Liver (tissue), 9 donors: ENCODE results near the gene MLXIP. TPM values are rescaled to one million over a fixed set of nuclear protein-coding genes. Genes with fewer than 3 reads are reported as not detected.

Experiments
- DNase-seq: peaks from one replicate; pipeline ENCODE4 v3.0.0-alpha.2; 2017; ENCODE audit warnings: low spot score
- H3K27ac ChIP-seq, 2 donors: one replicate each; pipeline ENCODE4 v1.7.0; 2013; ENCODE audit warnings: inconsistent platforms in 2 of 2, low read length in 2 of 2, control low read depth in 1 of 2, low read depth in 1 of 2, mild to moderate bottlenecking in 1 of 2
- H3K27me3 ChIP-seq, 4 donors: one replicate each; pipeline versions ENCODE4 v1.6.1 to v1.7.0; 2013; ENCODE audit warnings: low read length in 3 of 4, inconsistent platforms in 1 of 4, mild to moderate bottlenecking in 1 of 4, moderate library complexity in 1 of 4; ENCODE audit not compliant: control insufficient read depth in 4 of 4, insufficient read depth in 4 of 4
- H3K36me3 ChIP-seq, 4 donors: one replicate each; pipeline versions ENCODE4 v1.6.1 to v1.7.0; 2013; ENCODE audit warnings: low read length in 3 of 4, mild to moderate bottlenecking in 3 of 4, low read depth in 1 of 4, moderate library complexity in 1 of 4; ENCODE audit not compliant: control insufficient read depth in 4 of 4, insufficient read depth in 3 of 4
- H3K4me1 ChIP-seq, 4 donors: one replicate each; pipeline versions ENCODE4 v1.6.1 to v1.7.0; 2013; ENCODE audit warnings: low read length in 3 of 4, mild to moderate bottlenecking in 3 of 4, moderate library complexity in 1 of 4; ENCODE audit not compliant: control insufficient read depth in 4 of 4, insufficient read depth in 4 of 4
- H3K4me3 ChIP-seq, 3 donors: one replicate each; pipeline versions ENCODE4 v1.6.1 to v1.7.0; 2013; ENCODE audit warnings: low read length in 3 of 3, control low read depth in 1 of 3, low read depth in 1 of 3, mild to moderate bottlenecking in 1 of 3
- H3K9ac ChIP-seq, 2 donors: one replicate each; pipeline ENCODE4 v1.7.0; 2013; ENCODE audit warnings: low read length in 2 of 2, mild to moderate bottlenecking in 2 of 2, moderate library complexity in 2 of 2, control low read depth in 1 of 2, low read depth in 1 of 2
- H3K9me3 ChIP-seq, 4 donors: one replicate each; pipeline versions ENCODE4 v1.6.1 to v1.7.0; 2013; ENCODE audit warnings: low read length in 3 of 4; ENCODE audit not compliant: control insufficient read depth in 4 of 4
- EGR1 ChIP-seq, 2 donors: IDR thresholded peaks; 2 replicates each; pipeline ENCODE4 v1.6.1; 2016 to 2018; ENCODE audit warnings: antibody characterized with exemption in 2 of 2, low read depth in 2 of 2
- FOXA1 ChIP-seq: IDR thresholded peaks from 2 replicates; pipeline ENCODE4 v1.6.1; 2016; ENCODE audit warnings: antibody characterized with exemption
- FOXA2 ChIP-seq: IDR thresholded peaks from 2 replicates; pipeline ENCODE4 v1.6.1; 2016; ENCODE audit warnings: antibody characterized with exemption
- GABPA ChIP-seq, 2 donors: IDR thresholded peaks in 1 of 2; conservative IDR thresholded peaks in 1 of 2; 2 replicates each; pipeline ENCODE4 v1.6.1; 2016; ENCODE audit warnings: antibody characterized with exemption in 2 of 2, mild to moderate bottlenecking in 1 of 2, moderate library complexity in 1 of 2
- HNF4G ChIP-seq: IDR thresholded peaks from 2 replicates; pipeline ENCODE4 v1.6.1; 2016; ENCODE audit warnings: antibody characterized with exemption
- JUND ChIP-seq, 2 donors: IDR thresholded peaks; 2 replicates each; pipeline ENCODE4 v1.6.1; 2016; ENCODE audit warnings: antibody characterized with exemption in 2 of 2
- MAX ChIP-seq: IDR thresholded peaks from 2 replicates; pipeline ENCODE4 v1.6.1; 2016; ENCODE audit warnings: antibody characterized with exemption
- RAD21 ChIP-seq, 2 donors: IDR thresholded peaks; 2 replicates each; pipeline ENCODE4 v1.6.1; 2016; ENCODE audit warnings: antibody characterized with exemption in 2 of 2, mild to moderate bottlenecking in 2 of 2
- RXRA ChIP-seq, 2 donors: IDR thresholded peaks; 2 replicates each; pipeline ENCODE4 v1.6.1; 2017 to 2018; ENCODE audit warnings: antibody characterized with exemption in 2 of 2, mild to moderate bottlenecking in 1 of 2
- SP1 ChIP-seq: IDR thresholded peaks from 2 replicates; pipeline ENCODE4 v1.6.1; 2018; ENCODE audit warnings: antibody characterized with exemption, mild to moderate bottlenecking
- TAF1 ChIP-seq: conservative IDR thresholded peaks from 2 replicates; pipeline ENCODE4 v1.6.1; 2016; ENCODE audit warnings: antibody characterized with exemption, mild to moderate bottlenecking
- YY1 ChIP-seq: IDR thresholded peaks from 2 replicates; pipeline ENCODE4 v1.6.1; 2016; ENCODE audit warnings: antibody characterized with exemption, mild to moderate bottlenecking
- ZBTB33 ChIP-seq: IDR thresholded peaks from 2 replicates; pipeline ENCODE4 v1.6.1; 2016; ENCODE audit warnings: antibody characterized with exemption
- WGBS: extraction: QIAGEN DNeasy Blood & Tissue Kit; methylation state at CpG from one replicate; pipeline ENCODE4 v1.1.7; 2013; 5-methylcytosine and 5-hydroxymethylcytosine counted together
- polyA plus RNA-seq, 2 donors: library from polyadenylated mRNA; stranded (reverse) in 1 of 2; unstranded in 1 of 2; fragments of 200-250 nt in 1 of 2; fragments of >200 nt in 1 of 2; fragmentation: Nextera tagmentation in 1 of 2; extraction: Ambion mirVana in 1 of 2; gene quantifications; one replicate each; pipeline versions ENCODE4 v1.2.1 to v1.2.3, GENCODE V29; 2013 to 2015
- total RNA-seq, 2 donors: library from RNA; depleted of rRNA; stranded (reverse); fragments of >200 nt; gene quantifications; one replicate each; pipeline ENCODE4 v1.2.3, GENCODE V29; 2014
- TF ChIP-seq, protein P1 (sequence below): IDR thresholded peaks from 2 replicates; pipeline ENCODE4 v1.6.1; 2016; ENCODE audit warnings: antibody characterized with exemption
- TF ChIP-seq, protein P2 (sequence below): IDR thresholded peaks from 2 replicates; pipeline ENCODE4 v1.6.1; 2016; ENCODE audit warnings: antibody characterized with exemption, mild to moderate bottlenecking
- TF ChIP-seq, protein P3 (sequence below): fragments of 150-350 bp; IDR thresholded peaks from 2 replicates; pipeline ENCODE4 v1.5.1; 2017; ENCODE audit warnings: improper control_type of control experiment, low read depth, low read length; ENCODE audit not compliant: missing input control
- donor health status: healthy.
- donor health status: healthy.
- donor health status: healthy.
- donor health status: healthy.
- donor health status: healthy.

MLXIP gene
- total and polyA plus RNA-seq, 4 donors = 10.6 to 19.5 (median 11.0) TPM

DNA sequence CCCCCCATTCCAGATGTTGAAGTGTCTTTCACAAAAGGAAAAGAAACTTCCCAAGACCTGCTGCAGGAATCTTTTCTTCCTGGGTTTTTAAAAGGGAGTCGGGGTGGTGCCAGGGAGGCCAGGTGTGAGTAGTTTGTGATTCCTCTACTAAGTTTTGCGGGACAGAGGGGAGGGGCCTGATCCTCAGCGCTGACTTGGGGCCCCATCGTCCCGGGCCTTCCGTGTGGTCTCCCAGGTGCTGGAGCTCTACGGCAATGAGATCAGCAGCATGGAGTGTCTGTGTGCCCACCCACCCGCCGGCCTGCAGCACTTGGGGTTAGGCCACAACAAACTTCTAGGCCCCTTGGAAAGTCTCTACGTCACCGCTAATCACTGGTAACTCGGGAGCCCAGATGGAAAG, 108.9 kb downstream of the MLXIP start:
- Histone ChIP-seq H3K4me1 (peaks cover 5 to 17% (median 12%) of the 10 kb centered on the region in 4 donors), H3K9me3 (no peaks in the 10 kb centered on the region), H3K36me3 (no peaks in the 10 kb centered on the region), H3K9ac (no peak overlapping the region), H3K27me3 (no peaks in the 10 kb centered on the region), H3K27ac (no peak overlapping the region), H3K4me3 (no peak overlapping the region)
- DNase-seq = no peak
- WGBS = 92% methylated on average over 12 of the region's 12 CpGs
- TF ChIP-seq GABPA (IDR thresholded peaks at IDR 0.05 in 1 of 2, conservative IDR thresholded peaks at IDR 0.05 in 1 of 2) (no peak), SP1 (no peak), JUND (IDR thresholded peaks at IDR 0.05) (no peak), EGR1 (IDR thresholded peaks at IDR 0.05; ENCODE audit: low read depth in 2 of 2) (no peak), RXRA (IDR thresholded peaks at IDR 0.05) (no peak), ZBTB33 (no peak), FOXA1 (no peak)
- TF ChIP-seq, protein P1, sequence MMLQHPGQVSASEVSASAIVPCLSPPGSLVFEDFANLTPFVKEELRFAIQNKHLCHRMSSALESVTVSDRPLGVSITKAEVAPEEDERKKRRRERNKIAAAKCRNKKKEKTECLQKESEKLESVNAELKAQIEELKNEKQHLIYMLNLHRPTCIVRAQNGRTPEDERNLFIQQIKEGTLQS = no peak
- TF ChIP-seq, protein P2, sequence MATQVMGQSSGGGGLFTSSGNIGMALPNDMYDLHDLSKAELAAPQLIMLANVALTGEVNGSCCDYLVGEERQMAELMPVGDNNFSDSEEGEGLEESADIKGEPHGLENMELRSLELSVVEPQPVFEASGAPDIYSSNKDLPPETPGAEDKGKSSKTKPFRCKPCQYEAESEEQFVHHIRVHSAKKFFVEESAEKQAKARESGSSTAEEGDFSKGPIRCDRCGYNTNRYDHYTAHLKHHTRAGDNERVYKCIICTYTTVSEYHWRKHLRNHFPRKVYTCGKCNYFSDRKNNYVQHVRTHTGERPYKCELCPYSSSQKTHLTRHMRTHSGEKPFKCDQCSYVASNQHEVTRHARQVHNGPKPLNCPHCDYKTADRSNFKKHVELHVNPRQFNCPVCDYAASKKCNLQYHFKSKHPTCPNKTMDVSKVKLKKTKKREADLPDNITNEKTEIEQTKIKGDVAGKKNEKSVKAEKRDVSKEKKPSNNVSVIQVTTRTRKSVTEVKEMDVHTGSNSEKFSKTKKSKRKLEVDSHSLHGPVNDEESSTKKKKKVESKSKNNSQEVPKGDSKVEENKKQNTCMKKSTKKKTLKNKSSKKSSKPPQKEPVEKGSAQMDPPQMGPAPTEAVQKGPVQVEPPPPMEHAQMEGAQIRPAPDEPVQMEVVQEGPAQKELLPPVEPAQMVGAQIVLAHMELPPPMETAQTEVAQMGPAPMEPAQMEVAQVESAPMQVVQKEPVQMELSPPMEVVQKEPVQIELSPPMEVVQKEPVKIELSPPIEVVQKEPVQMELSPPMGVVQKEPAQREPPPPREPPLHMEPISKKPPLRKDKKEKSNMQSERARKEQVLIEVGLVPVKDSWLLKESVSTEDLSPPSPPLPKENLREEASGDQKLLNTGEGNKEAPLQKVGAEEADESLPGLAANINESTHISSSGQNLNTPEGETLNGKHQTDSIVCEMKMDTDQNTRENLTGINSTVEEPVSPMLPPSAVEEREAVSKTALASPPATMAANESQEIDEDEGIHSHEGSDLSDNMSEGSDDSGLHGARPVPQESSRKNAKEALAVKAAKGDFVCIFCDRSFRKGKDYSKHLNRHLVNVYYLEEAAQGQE = no peak
- TF ChIP-seq, protein P3, sequence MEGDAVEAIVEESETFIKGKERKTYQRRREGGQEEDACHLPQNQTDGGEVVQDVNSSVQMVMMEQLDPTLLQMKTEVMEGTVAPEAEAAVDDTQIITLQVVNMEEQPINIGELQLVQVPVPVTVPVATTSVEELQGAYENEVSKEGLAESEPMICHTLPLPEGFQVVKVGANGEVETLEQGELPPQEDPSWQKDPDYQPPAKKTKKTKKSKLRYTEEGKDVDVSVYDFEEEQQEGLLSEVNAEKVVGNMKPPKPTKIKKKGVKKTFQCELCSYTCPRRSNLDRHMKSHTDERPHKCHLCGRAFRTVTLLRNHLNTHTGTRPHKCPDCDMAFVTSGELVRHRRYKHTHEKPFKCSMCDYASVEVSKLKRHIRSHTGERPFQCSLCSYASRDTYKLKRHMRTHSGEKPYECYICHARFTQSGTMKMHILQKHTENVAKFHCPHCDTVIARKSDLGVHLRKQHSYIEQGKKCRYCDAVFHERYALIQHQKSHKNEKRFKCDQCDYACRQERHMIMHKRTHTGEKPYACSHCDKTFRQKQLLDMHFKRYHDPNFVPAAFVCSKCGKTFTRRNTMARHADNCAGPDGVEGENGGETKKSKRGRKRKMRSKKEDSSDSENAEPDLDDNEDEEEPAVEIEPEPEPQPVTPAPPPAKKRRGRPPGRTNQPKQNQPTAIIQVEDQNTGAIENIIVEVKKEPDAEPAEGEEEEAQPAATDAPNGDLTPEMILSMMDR = no peak

- H3K36me3 ChIP-seq = no peaks in the 10 kb centered on the region
- H3K9ac ChIP-seq = no peak overlapping the region
- DNase-seq = no peak
- no peaks in the 10 kb centered on the region for H3K9me3 ChIP-seq
- peaks cover 4 to 12% (median 7%) of the 10 kb centered on the region in 4 donors for H3K4me1 ChIP-seq
- WGBS = 89% methylated on average over 34 of the region's 34 CpGs
- no peak overlapping the region for H3K4me3 ChIP-seq
- H3K27me3 ChIP-seq = no peaks in the 10 kb centered on the region
- no peak overlapping the region for H3K27ac ChIP-seq
- TF ChIP-seq, protein P1 = no peak
- TF ChIP-seq MAX (no peak), FOXA1 (no peak), EGR1 (IDR thresholded peaks at IDR 0.05; ENCODE audit: low read depth in 2 of 2) (no peak), TAF1 (no peak), GABPA (IDR thresholded peaks at IDR 0.05 in 1 of 2, conservative IDR thresholded peaks at IDR 0.05 in 1 of 2) (no peak), SP1 (no peak), RAD21 (IDR thresholded peaks at IDR 0.05) (no peak), YY1 (no peak), HNF4G (no peak), FOXA2 (no peak), JUND (IDR thresholded peaks at IDR 0.05) (no peak)
- TF ChIP-seq, protein P2 = no peak
Observed at GRCh38 chr12:122189626-122190475, 111.3 kb downstream of the MLXIP start.
